GM12891 (cell line): ENCODE measurements around the gene ZBTB8OS.

ENCODE experiments used
- POLR2A ChIP-seq: IDR thresholded peaks from 2 replicates; pipeline ENCODE4 v1.6.1; 2011; ENCODE audit warnings: low read depth, low read length, control low read depth
- POLR2AphosphoS5 ChIP-seq: IDR thresholded peaks from 2 replicates; pipeline ENCODE4 v1.6.1; 2011; ENCODE audit warnings: low read depth, low read length, control low read depth
- SPI1 ChIP-seq: IDR thresholded peaks from 2 replicates; pipeline ENCODE4 v1.6.1; 2011; ENCODE audit warnings: low read depth, low read length, control low read depth
- TAF1 ChIP-seq: IDR thresholded peaks from 2 replicates; pipeline ENCODE4 v1.6.1; 2011; ENCODE audit warnings: low read depth, low read length, control low read depth

- TF ChIP-seq TAF1 (no peak), POLR2AphosphoS5 (no peak), POLR2A (no peak), SPI1 (peak; percentile 43; the same call in 1 of the 2 replicates)
These were observed 43.6 kb downstream of the ZBTB8OS start for GRCh38 chr1:32606565-32607371.
